Fibroblast of the conjunctiva (primary cell): Measurements from ENCODE around the gene PRSS53.

Source experiments
- DNase-seq: peaks from one replicate; pipeline ENCODE4 v3.0.0-alpha.2; 2010; ENCODE audit warnings: low read depth

PRSS53 gene

GRCh38 chr16:31093132-31093703 is 4.5 kb upstream of the PRSS53 start:
- DNase-seq, result no peak

- no peak for DNase-seq
Measured at GRCh38 chr16:31092330-31092729, 3.6 kb upstream of the PRSS53 start.

GRCh38 chr16:31090540-31090939 is 1.8 kb upstream of the PRSS53 start:
- no peak for DNase-seq

- DNase-seq, result no peak
Measured at GRCh38 chr16:31089199-31089598, 456 bp upstream of the PRSS53 start.

- DNase-seq, result no peak
Measured at GRCh38 chr16:31087971-31088370, 772 bp downstream of the PRSS53 start.

GRCh38 chr16:31087481-31087880 is 1.3 kb downstream of the PRSS53 start:
- no peak for DNase-seq

DNA sequence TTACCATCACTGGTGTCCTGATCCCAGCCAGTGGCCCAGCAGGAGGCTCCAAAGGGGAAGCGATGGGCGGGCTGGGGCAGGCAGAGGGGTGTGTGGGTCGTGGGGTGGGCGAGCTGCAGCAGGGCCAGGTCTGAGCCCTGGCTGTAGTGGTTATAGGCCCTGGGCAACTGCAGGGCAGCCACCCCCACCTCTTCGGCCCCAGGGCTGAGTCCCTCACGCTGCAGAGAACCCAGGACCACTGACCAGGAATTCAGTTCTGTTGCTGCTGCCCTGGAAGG is 2.2 kb downstream of the PRSS53 start:
- no peak for DNase-seq

DNA sequence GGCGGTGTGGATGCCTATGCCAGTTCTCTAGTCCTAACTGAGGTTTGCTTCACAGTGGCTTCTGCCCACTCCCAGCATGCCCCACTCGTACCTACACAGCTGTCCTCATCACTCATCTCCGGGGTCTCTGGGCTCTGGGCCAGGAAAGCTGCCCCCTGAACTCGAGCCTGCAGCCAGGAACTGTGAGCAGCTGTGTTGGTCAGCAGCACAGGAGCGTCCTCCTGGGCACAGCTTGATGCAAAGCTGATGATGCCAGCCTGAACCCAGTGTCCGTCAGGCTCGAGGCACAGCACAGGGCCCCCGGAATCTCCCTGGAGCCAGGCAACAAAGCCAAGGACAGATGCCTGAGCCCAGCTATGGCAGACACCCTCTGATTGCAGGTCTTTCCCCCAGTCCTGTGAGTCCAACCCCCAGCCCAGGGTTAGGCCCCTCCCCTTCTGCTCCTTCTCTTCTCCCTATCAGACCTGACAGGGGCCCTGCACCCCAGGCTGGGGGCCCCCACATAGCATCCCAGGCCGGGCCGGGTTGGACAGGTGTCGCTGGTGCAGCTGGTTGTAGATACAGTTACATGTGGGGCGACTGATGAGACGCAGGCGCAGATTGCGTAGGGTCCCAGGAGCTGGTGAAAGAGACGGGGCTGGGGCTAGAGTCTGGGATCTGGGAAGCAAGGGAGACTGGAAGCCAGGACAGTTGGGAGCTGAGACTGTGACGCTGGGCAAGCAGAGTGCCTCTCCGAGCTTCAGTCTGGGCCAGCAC is 2.7 kb downstream of the PRSS53 start:
- DNase-seq, result no peak

DNA sequence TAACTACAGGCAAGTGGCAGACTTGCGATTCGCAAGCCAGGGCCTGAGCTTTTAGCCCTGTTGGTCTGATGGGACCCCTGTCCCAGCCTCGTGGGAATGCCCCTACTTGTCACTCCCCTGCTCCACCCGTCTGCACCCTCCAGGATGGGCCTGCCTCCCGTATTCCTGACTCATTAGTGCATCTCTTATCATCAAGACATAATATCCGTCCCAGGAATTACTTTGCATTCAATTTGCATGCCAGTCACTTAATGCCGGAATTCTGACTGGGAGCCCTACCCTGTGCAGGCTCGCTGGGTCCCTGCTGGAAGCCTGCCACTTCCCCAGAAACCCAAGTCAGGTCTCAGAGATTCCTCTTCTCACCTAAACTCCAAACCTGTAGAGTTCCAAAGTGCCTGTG is 3.3 kb downstream of the PRSS53 start:
- no peak for DNase-seq

DNA sequence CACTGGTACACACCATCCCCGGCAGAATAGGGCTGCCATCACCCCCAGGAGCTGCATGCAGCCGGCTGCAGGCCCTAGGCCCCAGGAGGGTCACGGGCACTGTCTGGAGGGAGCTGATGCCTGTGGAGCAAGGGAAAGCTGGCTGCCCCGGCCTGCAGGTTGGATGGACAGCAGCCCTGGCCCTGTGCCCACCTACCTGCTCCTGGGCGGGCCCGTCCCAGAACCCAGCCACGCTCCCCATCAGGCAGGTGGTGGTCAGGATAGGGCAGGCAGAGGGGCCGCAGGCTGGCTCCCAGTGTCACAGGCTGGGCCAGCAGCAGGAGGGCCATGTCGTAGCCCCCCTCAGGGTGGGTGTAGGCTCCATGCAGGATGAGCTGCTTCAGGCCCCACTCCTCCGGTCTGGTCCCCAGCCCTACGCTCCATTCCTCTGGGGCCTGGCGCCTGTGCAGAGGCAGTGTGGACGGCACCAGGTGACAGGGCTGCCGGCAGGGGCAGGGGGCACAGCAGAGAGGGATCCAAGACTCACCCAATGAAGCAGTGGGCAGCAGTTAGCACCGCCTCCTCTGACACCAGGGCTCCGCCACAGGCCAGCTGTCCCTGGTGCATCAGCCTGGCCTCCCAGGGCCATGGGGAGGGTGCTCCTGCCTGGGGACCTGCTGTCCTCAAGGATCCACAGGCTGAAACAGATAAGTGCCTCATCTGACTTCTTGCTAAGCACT is 4.0 kb downstream of the PRSS53 start:
- DNase-seq, result no peak

GRCh38 chr16:31083981-31084380 is 4.8 kb downstream of the PRSS53 start:
- DNase-seq, result no peak

GRCh38 chr16:31083556-31083955 is 5.2 kb downstream of the PRSS53 start:
- DNase-seq, result no peak

GRCh38 chr16:31083081-31083480 is 5.7 kb downstream of the PRSS53 start:
- no peak for DNase-seq

- no peak for DNase-seq
Measured at GRCh38 chr16:31082368-31083045, 6.2 kb downstream of the PRSS53 start.

DNA sequence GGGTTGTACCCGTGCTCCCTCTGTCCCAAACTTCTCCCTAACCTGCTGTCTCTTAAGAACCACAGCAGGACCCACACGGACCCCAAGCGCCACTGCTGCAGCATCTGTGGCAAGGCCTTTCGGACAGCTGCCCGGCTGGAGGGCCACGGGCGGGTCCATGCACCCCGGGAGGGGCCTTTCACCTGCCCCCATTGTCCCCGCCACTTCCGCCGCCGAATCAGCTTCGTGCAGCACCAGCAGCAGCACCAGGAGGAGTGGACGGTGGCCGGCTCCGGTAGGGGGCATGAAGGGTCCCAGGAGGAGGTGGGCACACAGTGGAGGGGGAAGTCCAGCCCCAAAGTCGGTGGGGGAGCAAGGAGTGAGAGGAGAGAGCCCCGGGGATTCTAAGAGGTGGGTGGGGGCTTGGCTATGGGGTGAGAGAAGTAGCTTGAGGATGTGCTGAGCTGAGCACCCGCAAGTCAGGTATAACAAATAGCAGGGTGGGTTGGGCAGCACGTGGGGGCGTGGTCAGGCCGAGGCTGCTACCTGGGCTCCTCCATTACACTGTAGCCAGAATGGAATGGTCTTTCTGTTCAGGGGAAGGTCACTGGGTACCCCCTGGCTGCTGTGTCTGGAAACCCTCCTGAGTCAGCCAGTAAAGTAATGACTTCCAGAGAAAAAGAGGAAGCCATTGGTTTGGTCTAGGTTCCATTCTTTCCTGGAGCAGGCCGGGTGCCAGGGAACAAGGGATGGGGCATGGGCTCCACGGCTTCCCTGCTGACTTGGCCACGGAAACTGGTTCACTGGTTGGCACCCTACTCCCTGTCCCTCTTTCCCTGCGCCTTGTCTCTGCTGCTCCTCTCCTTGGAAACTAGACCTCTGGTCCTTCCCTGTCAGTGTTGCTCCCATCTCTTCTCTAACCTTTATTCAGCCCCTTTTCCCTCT is 7.1 kb downstream of the PRSS53 start:
- no peak for DNase-seq

DNA sequence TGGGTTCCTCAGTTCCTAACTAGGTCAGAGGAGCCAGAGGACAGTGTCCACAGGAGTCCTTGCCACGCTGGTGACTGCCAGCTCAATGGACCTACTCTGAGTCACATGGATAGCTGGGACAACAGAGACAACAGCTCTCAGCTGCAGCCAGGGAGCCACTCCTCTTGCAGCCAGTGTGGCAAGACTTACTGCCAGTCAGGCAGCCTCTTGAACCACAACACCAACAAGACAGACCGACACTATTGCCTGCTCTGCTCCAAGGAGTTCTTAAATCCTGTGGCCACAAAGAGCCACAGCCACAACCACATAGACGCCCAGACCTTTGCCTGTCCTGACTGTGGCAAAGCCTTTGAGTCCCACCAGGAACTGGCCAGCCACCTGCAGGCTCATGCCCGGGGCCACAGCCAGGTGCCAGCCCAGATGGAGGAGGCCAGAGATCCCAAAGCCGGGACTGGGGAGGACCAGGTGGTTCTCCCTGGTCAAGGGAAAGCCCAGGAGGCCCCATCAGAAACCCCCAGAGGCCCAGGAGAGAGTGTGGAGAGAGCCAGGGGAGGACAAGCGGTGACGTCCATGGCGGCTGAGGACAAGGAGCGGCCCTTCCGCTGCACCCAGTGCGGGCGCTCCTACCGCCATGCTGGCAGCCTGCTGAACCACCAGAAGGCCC is 7.9 kb downstream of the PRSS53 start:
- DNase-seq, result no peak

DNA sequence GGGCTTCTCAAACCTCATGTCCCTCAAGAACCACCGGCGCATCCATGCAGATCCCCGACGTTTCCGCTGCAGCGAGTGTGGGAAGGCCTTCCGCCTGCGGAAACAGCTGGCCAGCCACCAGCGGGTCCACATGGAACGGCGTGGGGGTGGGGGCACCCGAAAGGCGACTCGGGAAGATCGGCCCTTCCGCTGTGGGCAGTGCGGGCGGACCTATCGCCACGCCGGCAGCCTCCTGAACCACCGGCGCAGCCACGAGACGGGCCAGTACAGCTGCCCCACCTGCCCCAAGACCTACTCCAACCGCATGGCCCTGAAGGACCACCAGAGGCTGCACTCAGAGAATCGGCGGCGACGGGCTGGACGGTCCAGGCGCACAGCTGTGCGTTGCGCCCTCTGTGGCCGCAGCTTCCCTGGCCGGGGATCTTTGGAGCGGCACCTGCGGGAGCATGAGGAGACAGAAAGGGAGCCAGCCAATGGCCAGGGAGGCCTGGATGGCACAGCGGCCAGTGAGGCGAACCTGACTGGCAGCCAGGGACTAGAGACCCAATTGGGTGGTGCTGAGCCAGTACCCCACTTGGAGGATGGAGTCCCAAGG is 8.6 kb downstream of the PRSS53 start:
- no peak for DNase-seq

- DNase-seq, result no peak
Measured at GRCh38 chr16:31079342-31079944, 9.3 kb downstream of the PRSS53 start.

DNA sequence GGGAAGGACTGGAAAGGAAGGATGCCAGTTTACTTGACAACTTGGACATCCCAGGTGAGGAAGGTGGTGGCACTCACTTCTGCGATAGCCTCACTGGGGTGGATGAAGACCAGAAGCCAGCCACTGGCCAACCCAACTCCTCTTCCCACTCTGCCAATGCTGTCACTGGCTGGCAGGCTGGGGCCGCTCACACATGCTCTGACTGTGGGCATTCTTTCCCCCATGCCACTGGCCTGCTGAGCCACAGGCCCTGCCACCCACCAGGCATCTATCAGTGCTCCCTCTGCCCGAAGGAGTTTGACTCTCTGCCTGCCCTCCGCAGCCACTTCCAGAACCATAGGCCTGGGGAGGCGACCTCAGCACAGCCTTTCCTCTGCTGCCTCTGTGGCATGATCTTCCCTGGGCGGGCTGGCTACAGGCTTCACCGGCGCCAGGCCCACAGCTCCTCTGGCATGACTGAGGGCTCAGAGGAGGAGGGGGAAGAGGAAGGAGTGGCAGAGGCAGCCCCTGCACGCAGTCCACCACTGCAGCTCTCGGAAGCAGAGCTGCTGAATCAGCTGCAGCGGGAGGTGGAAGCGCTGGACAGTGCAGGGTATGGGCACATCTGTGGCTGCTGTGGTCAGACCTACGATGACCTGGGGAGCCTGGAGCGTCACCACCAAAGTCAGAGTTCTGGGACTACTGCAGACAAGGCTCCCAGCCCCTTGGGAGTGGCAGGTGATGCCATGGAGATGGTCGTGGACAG is 10.0 kb downstream of the PRSS53 start:
- no peak for DNase-seq
